GM19438 (cell line): ENCODE data around the gene FSTL4.

Experiments
- ATAC-seq: cut with Tn5 transposase; IDR thresholded peaks from one replicate; pipeline ENCODE4 v1.9.1; 2021; ENCODE audit warnings: low read depth; ENCODE audit not compliant: unreplicated experiment

FSTL4 gene

GRCh38 chr5:133333326-133334150, 278.8 kb downstream of the FSTL4 start:
- ATAC-seq = no peak

- no peak for ATAC-seq
Observed at GRCh38 chr5:133332439-133333024, 279.8 kb downstream of the FSTL4 start.

- ATAC-seq = no peak
Observed at GRCh38 chr5:133331941-133332340, 280.4 kb downstream of the FSTL4 start.

GRCh38 chr5:133330956-133331355, 281.4 kb downstream of the FSTL4 start:
- ATAC-seq = no peak

DNA sequence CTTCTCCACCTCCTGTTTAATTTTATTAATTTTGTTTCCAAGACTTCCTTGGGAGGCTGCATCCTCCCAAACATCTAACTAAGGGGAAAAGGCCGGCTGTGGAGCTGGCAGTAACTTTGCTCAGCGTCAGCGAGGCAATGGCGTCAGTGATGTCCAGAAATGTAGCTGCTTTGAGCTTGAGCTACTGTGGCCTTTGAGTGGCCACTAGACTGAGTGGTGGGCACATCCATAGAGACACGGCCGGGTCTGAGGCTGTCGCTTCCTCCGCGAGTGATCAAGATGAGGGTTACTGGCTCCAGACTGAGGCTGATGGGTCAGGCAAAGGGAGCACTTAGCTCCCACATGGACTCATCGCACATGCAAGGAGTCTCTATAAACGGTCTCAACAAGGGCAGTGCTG, 283.5 kb downstream of the FSTL4 start:
- ATAC-seq = no peak

DNA sequence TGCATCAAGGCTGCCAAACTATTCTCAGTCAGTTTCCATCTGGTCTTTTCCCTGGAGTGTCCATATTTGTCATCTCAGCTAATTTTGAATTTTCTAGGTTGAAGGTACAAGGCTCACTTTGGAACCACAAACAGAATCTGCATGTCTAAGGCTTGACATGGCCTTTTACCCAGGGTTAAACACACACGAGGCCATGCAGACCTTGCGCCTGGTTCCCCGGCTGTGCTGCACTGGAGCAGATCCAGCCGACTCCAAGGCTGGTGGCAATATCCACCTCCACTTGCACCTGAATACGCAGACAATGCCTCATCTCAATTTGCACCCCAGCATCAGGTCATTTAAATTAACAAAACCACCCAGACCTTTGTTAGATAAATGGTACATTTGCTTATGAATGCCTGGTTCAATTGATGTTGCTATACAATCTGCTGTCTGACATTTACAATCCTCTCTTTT, 284.4 kb downstream of the FSTL4 start:
- ATAC-seq = no peak

- ATAC-seq = no peak
Observed at GRCh38 chr5:133326361-133326760, 286.0 kb downstream of the FSTL4 start.

GRCh38 chr5:133325864-133326263, 286.5 kb downstream of the FSTL4 start:
- ATAC-seq = no peak

- no peak for ATAC-seq
Observed at GRCh38 chr5:133324926-133325325, 287.4 kb downstream of the FSTL4 start.

- ATAC-seq = no peak
Observed at GRCh38 chr5:133323494-133324457, 288.6 kb downstream of the FSTL4 start.

- no peak for ATAC-seq
Observed at GRCh38 chr5:133322743-133323142, 289.6 kb downstream of the FSTL4 start.

DNA sequence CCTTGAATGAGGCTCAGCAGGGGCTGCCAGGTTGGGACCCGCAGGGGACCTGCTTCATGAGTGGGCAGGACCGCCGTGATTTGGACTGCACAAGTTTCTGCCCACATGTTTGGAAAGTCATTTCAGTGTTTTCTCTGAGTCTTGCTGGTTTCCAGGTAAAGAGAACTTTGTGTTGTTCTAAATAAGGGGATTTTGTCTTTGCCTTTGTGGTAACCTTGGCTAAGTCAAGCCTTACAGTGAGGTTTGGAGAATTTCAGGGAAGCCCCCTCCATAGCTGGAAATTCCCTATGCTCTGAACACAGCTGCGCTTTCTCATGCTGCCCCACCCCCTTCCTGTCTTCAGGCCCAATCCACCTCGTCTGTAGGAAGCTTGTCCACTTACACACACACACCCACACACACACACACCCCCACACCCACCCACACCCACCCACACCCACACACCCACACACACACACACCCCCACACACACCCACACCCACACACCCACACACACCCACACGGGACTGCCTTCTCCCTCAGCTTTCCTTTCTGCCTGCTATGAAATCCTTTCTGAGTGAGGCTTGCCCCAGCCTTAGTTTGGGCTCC, 290.4 kb downstream of the FSTL4 start:
- ATAC-seq = peak; percentile 52

DNA sequence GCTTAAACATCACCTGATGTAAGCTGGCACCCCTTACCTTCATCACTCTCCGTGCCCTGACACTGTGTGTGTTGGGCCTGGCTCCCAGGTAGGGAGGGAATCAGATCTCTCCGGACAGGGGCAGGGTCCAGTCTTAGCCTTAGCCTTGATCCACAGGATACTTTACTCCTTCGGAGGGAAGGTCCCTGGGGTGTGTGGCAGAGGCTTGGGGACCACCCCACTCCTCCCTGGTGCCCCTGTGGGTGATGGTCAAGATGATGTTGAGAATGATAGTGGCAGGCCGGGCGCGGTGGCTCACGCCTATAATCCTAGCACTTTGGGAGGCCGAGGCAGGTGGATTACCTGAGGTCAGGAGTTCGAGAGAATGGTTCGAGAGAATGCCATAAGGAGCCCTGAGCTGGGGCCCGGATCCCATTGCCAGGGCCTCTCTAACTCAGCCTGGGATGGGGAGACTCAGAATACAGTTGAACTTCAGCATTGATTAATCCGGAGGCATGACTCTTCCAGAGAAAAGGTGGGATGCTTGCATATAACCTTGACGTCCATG, 291.0 kb downstream of the FSTL4 start:
- no peak for ATAC-seq

- no peak for ATAC-seq
Observed at GRCh38 chr5:133319905-133320520, 292.3 kb downstream of the FSTL4 start.

DNA sequence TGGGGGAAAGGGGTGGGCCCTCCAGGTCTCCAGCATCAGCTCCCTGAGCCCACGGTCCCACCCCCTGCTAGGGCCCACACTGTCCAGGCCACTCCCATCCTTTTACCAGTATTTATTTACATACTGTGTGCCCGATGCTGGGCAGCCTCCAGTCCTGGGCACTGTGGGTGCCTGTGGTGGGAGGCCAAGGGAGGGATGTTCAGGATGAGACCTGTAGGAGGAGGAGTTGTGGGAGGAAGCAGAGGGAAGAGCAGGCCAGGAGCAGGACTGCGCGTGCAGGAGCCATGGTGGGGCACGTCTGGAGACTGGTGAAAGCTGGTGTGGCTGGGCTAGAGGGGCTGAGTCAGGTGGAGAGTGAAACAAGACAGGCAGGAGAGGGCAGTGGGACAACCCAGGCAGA, 293.1 kb downstream of the FSTL4 start:
- no peak for ATAC-seq

- ATAC-seq = no peak
Observed at GRCh38 chr5:133317558-133317957, 294.8 kb downstream of the FSTL4 start.

GRCh38 chr5:133316346-133317343, 295.7 kb downstream of the FSTL4 start:
- no peak for ATAC-seq

- no peak for ATAC-seq
Observed at GRCh38 chr5:133314086-133314485, 298.3 kb downstream of the FSTL4 start.

DNA sequence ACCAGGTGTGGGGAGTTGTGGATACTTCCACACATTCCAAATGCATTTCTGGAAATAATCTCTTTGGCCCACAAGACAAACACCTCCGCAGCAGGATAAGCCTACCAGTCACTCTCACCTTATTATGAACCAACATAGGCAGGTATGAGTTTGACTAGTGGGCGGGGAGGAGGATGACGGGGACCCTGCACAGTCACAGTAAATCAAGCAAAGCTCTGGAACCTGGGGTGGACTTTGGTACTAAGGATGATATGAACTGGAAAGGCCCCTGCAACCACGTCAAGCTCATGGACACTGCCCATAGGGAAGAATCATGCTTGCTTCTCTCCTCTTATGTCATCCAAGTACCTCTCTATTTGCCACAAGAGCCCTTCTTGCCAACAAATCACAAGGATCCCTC, 301.2 kb downstream of the FSTL4 start:
- ATAC-seq = no peak
